Thoracic aorta (tissue), 2 donors: ENCODE results near the gene CUEDC1. TPM values are rescaled to one million over a fixed set of nuclear protein-coding genes. Genes with fewer than 3 reads are reported as not detected.

ENCODE experiments used
- ATAC-seq: fragments of 150-250 bp; one replicate; pipeline ENCODE4 v1.8.0; 2017; ENCODE audit warnings: low read depth; ENCODE audit not compliant: insufficient number of reproducible peaks, low FRiP score
- DNase-seq: peaks from one replicate; pipeline ENCODE4 v3.0.0-alpha.2; 2020; ENCODE audit warnings: low spot score
- H3K27ac ChIP-seq, 2 donors: fragments of 200-600 bp; sonication (generic); 1 replicate in 1 of 2; 2 replicates in 1 of 2; pipeline ENCODE4 v1.5.1; 2016; ENCODE audit warnings: mild to moderate bottlenecking in 2 of 2, moderate library complexity in 2 of 2
- H3K27me3 ChIP-seq: fragments of 200-600 bp; sonication (generic); replicated peaks from 2 replicates; pipeline ENCODE4 v1.6.0; 2016; ENCODE audit warnings: mild to moderate bottlenecking; ENCODE audit not compliant: insufficient read depth
- H3K36me3 ChIP-seq: fragments of 200-600 bp; sonication (generic); one replicate; pipeline ENCODE4 v1.5.1; 2016
- H3K4me1 ChIP-seq, 2 donors: fragments of 200-600 bp; sonication (generic); 1 replicate in 1 of 2; 2 replicates in 1 of 2; pipeline versions ENCODE4 v1.5.1 to v1.6.0; 2016; ENCODE audit warnings: low read depth in 2 of 2, mild to moderate bottlenecking in 1 of 2; ENCODE audit not compliant: control insufficient read depth in 1 of 2
- H3K4me3 ChIP-seq: fragments of 200-600 bp; sonication (generic); 2 replicates; pipeline ENCODE4 v1.5.1; 2016; ENCODE audit warnings: mild to moderate bottlenecking
- H3K9me3 ChIP-seq: fragments of 200-600 bp; sonication (generic); 2 replicates; pipeline ENCODE4 v1.5.1; 2016
- total RNA-seq, 2 donors: library from RNA; depleted of rRNA; stranded (reverse); fragments of >200 nt; gene quantifications; one replicate each; pipeline versions ENCODE4 v1.1.0 to v1.2.3, GENCODE V29; 2016
- TF ChIP-seq, protein P1 (sequence below): fragments of 200-600 bp; sonication (generic); IDR thresholded peaks from one replicate; pipeline ENCODE4 v1.5.1; 2019; ENCODE audit warnings: antibody characterized with exemption

Gene CUEDC1
- total RNA-seq, 2 donors from 2014 or later = 32.7 to 93.1 TPM

DNA sequence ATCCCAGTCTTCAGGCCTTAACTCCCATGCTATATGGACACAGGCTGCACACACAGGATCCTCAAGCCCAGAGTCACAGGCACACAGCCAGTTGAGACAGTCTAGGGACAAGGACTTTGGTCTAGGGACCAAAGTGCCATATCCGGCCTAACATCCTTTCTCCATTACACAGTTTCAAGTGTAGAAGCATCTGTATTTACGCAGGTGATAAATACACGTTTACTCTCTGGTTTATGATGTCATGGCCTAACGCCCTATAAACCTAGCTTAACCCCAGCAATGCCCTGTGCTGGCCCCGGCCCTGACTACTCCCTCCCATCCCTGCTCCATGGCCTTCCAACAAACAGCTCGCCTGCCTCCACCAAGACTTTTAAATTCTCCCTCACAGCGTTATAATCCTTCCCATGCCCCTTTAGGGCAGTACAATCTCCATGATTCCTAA lies 17.1 kb downstream of the CUEDC1 start:
- Histone ChIP-seq H3K27ac (no peak overlapping the region), H3K36me3 (no peaks in the 10 kb centered on the region), H3K27me3 (no peaks in the 10 kb centered on the region), H3K4me3 (no peak overlapping the region), H3K4me1 (peaks cover 36 to 73% of the 10 kb centered on the region in 2 donors), H3K9me3 (no peaks in the 10 kb centered on the region)
- TF ChIP-seq, protein P1, sequence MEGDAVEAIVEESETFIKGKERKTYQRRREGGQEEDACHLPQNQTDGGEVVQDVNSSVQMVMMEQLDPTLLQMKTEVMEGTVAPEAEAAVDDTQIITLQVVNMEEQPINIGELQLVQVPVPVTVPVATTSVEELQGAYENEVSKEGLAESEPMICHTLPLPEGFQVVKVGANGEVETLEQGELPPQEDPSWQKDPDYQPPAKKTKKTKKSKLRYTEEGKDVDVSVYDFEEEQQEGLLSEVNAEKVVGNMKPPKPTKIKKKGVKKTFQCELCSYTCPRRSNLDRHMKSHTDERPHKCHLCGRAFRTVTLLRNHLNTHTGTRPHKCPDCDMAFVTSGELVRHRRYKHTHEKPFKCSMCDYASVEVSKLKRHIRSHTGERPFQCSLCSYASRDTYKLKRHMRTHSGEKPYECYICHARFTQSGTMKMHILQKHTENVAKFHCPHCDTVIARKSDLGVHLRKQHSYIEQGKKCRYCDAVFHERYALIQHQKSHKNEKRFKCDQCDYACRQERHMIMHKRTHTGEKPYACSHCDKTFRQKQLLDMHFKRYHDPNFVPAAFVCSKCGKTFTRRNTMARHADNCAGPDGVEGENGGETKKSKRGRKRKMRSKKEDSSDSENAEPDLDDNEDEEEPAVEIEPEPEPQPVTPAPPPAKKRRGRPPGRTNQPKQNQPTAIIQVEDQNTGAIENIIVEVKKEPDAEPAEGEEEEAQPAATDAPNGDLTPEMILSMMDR = no peak
- no peak for ATAC-seq
- DNase-seq = no peak

DNA sequence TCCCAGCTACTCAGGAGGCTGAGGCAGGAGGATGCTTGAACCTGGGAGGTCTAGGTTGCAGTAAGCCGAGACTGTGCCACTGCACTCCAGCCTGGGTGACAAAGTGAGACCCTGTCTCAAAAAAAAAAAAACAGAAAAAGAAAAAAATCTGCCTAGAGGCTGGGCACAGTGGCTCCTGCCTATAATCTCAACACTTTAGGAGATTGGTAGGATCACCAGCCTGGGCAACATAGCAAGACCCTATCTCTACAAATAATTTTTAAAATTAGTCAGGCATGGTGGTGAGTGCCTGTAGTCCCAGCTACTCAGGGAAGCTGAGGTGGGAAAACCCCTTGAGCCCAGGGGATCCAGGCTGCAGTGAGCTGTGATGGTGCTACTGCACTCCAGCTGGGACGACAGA lies 17.7 kb downstream of the CUEDC1 start:
- H3K9me3 ChIP-seq = no peaks in the 10 kb centered on the region
- ATAC-seq (no peak), DNase-seq (no peak)
- H3K36me3 ChIP-seq = no peaks in the 10 kb centered on the region
- H3K27ac ChIP-seq = no peak overlapping the region
- H3K4me3 ChIP-seq = no peak overlapping the region
- H3K27me3 ChIP-seq = no peaks in the 10 kb centered on the region
- TF ChIP-seq, protein P1 = no peak
- H3K4me1 ChIP-seq = peaks cover 34 to 79% of the 10 kb centered on the region in 2 donors

DNA sequence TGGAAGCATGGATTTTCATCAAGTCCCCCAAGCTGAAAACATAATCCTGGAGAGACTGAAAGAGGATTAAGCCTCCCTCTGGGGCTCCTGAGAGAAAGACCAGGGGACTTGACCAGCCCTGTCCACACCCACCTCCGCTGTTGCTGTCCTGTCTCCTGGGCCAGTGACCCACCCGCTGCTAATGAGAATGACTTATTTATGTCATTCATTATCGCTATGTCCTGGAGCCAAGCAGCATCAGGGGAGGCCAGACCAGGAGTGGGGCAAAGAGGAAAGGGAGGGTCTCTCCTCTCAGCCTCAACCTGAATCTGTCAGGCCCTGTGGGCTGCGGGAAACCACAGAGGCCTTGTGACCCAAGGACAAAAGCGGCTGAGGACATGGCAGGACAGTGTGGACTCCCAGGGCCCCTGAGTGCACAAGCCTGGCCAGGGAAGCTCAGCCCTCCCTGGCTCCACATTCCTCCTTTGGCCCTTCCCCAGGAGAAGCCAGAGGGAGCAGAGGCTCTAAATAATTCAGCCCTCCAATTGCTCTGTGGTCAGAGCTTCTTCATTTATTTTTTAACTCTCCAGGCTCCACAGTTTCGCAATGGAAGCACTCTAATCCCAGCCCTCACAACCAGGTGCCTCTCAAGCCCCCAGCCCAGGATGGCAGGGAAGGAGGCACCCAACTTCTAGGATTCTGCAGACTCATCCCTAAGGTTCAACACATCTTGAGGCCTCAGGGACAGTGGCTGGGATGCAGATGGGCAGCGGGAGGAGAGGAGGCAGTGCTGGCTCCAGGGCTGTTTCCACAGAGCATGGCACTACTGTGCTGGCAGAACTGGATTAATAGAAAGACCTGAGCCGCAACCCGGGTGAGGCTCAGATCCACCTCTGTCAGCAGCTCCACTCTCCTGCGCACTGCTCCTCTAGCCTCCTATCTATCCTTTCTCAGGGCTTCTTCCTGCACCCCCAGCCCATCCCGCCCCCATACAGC lies 19.1 kb downstream of the CUEDC1 start:
- H3K4me3 ChIP-seq = no peak overlapping the region
- peak overlapping the region; percentile 74 to 83 for H3K27ac ChIP-seq
- no peaks in the 10 kb centered on the region for H3K36me3 ChIP-seq
- ATAC-seq (no peak), DNase-seq (no peak)
- H3K9me3 ChIP-seq = no peaks in the 10 kb centered on the region
- H3K4me1 ChIP-seq = peaks cover 34 to 71% of the 10 kb centered on the region in 2 donors
- TF ChIP-seq, protein P1 = no peak
- no peaks in the 10 kb centered on the region for H3K27me3 ChIP-seq

DNA sequence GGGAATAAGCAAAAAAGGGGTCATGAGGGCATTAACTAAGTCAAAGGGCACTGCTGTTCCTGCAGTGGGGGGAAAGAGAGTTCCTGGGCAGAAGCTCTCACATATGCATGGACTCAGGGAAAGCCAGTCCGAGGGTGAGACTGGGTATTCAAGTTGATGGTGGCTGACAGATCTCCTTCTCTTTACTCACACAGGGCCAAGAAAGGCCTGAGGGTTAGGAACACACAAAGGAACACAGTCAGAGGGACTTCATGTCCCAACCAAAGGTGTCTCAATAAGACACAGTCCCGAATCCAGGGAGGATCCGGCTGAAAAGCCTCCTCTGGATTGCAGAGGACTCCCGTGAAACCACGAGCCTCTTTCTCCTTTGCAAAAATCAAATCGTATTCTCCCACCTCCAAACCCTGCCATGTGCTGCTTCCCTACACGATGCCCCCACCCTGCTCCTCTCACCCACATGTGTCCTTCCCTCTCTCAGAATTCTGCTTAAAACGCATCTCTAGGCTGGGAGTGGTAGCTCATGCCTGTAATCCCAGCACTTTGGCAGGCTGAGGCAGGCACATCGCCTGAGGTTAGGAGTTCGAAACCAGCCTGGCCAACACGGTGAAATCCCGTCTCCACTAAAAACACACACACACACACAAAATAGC lies 23.6 kb downstream of the CUEDC1 start:
- Histone ChIP-seq H3K4me3 (no peak overlapping the region), H3K36me3 (no peaks in the 10 kb centered on the region), H3K9me3 (no peaks in the 10 kb centered on the region), H3K27me3 (no peaks in the 10 kb centered on the region), H3K4me1 (peaks cover 27 to 58% of the 10 kb centered on the region in 2 donors), H3K27ac (no peak overlapping the region)
- DNase-seq (no peak), ATAC-seq (no peak)
- TF ChIP-seq, protein P1 = no peak

DNA sequence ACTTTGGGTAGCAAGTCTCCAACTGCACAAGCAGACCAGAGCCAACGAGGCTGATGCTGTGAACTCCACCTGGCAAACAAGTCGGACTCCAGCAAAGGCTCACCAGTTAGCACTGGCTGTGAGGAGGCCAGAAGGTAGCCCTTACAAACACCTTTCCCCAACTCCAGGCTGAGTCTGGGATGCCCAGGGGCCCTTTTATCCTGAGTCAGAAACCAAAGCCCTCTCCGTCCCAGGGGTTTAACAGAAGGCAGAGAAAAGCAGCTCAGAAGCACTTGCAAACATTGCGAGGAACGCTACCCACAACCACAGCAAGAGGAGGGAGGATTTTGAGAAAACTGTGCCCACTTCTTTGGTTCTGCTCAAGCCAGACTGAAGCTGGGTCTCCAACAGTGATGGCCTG lies 25.0 kb downstream of the CUEDC1 start:
- ATAC-seq (no peak), DNase-seq (no peak)
- Histone ChIP-seq H3K27me3 (no peaks in the 10 kb centered on the region), H3K4me1 (peaks cover 13 to 44% of the 10 kb centered on the region in 2 donors), H3K27ac (no peak overlapping the region), H3K36me3 (no peaks in the 10 kb centered on the region), H3K9me3 (no peaks in the 10 kb centered on the region), H3K4me3 (no peak overlapping the region)
- TF ChIP-seq, protein P1 = no peak
